ENCODE measurements around the gene S100A1.

Gene S100A1

DNA sequence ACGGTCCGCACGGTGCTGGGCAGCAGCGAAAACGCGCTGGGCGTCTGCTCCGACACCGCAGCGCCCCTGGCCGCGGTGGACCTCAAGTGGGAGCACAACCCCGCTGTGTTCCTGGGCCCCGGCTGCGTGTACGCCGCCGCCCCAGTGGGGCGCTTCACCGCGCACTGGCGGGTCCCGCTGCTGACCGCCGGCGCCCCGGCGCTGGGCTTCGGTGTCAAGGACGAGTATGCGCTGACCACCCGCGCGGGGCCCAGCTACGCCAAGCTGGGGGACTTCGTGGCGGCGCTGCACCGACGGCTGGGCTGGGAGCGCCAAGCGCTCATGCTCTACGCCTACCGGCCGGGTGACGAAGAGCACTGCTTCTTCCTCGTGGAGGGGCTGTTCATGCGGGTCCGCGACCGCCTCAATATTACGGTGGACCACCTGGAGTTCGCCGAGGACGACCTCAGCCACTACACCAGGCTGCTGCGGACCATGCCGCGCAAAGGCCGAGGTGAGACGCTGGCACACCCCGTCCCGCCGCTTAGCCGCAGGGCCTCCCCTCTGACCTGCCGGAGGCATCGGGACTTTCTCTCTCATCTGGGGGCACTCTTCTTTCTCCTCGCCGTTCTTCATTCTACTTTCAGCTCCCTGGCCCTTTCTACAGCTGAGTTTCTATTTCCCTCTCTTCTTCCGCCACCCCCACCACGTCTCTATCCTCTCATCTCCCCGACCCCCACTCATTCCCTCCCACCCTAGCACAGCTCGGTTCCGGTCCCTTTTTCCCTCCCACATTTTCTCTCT is 51.3 kb downstream of the S100A1 start:
- no peak for DNase-seq (ENCODE audit: insufficient read length, low spot score)
- FAIRE-seq, result no peak

DNA sequence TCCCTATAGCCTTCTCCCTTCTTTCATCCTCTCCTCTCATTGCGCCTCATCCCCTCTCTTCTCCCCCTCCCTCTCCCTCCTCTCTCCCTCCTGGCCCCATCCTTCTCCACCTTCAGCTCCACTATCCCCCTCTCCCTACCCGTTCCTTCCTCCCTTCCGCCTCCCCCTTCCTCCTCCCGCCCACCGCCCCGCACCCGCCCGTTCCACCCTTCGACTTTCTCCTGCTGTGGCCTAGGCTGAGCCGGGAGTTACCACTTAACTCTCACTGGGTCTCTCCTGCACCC is 51.8 kb downstream of the S100A1 start:
- FAIRE-seq (no peak), DNase-seq (ENCODE audit: insufficient read length, low spot score) (no peak)
